Adrenal gland (tissue), 5 donors: ENCODE measurements around the gene UBL5.

Experiments
- CTCF ChIP-seq, 6 experiments: fragments of 450-650 bp in 4 of 6; fragments of 200-600 bp in 2 of 6; sonication (generic) in 1 of 6; IDR thresholded peaks; 1 replicate in 5 of 6; 2 replicates in 1 of 6; pipeline versions ENCODE4 v1.5.1 to v1.8.0; 2016 to 2021; ENCODE audit warnings: antibody characterized with exemption in 6 of 6, mild to moderate bottlenecking in 2 of 6, moderate library complexity in 1 of 6
- POLR2A ChIP-seq, 2 donors: fragments of 450-650 bp; IDR thresholded peaks; one replicate each; pipeline ENCODE4 v1.6.1; 2017; ENCODE audit warnings: antibody characterized with exemption in 2 of 2, mild to moderate bottlenecking in 2 of 2, moderate library complexity in 1 of 2
- donor health status: DM: no; HTN: no; CAD: no.

GRCh38 chr19:9847087-9847671 is 19.5 kb downstream of the UBL5 start:
- TF ChIP-seq CTCF (IDR thresholded peaks at IDR 0.05) = peak; percentile 52 to 86 (median 76)
- TF ChIP-seq POLR2A (IDR thresholded peaks at IDR 0.05) = no peak
